Measurements from ENCODE around the gene ANGPTL2.
A peak's percentile ranks its signal among the peaks of the same experiment; 100 is the strongest.

ANGPTL2 gene

DNA sequence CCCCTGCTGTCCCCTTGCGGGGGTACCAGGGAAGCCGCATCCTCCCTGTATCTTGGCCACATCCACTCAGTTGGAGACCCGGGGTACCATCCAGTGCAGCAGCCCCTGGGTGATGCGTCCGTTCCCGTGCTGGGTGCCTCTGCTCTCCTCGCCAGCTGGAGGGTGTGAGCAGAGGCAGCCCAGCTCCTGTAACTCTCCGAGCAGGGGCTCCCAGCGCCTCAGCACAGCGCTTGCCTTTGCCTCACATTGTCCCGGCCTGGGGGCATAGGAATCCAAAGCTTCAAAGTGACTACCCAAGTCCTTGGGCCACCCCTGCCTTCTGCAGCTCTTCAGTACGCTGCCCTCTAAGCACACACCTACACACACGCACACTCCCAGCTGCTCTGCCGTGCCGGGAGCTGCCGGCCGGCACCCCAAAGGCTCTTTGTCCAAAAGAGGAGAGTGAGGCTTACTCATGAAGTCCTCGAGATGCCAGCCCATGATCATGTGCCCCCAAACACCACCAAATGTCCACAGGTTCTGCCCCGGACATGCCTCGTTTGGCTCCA is 733 bp downstream of the ANGPTL2 start:
- no peak for DNase-seq (ENCODE audit: low read depth)
- TF ChIP-seq, protein P1, sequence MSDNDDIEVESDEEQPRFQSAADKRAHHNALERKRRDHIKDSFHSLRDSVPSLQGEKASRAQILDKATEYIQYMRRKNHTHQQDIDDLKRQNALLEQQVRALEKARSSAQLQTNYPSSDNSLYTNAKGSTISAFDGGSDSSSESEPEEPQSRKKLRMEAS (IDR thresholded peaks at IDR 0.05; ENCODE audit: low read depth, low read length) = no peak
- TF ChIP-seq POLR2A (IDR thresholded peaks at IDR 0.05; ENCODE audit: extremely low read depth, insufficient read length) (no peak), MYC (IDR thresholded peaks at IDR 0.05; ENCODE audit: low read depth, low read length) (no peak)
- TF ChIP-seq, protein P2, sequence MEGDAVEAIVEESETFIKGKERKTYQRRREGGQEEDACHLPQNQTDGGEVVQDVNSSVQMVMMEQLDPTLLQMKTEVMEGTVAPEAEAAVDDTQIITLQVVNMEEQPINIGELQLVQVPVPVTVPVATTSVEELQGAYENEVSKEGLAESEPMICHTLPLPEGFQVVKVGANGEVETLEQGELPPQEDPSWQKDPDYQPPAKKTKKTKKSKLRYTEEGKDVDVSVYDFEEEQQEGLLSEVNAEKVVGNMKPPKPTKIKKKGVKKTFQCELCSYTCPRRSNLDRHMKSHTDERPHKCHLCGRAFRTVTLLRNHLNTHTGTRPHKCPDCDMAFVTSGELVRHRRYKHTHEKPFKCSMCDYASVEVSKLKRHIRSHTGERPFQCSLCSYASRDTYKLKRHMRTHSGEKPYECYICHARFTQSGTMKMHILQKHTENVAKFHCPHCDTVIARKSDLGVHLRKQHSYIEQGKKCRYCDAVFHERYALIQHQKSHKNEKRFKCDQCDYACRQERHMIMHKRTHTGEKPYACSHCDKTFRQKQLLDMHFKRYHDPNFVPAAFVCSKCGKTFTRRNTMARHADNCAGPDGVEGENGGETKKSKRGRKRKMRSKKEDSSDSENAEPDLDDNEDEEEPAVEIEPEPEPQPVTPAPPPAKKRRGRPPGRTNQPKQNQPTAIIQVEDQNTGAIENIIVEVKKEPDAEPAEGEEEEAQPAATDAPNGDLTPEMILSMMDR (IDR thresholded peaks at IDR 0.05; ENCODE audit: low read depth, low read length) = no peak
- H3K4me3 ChIP-seq (ENCODE audit: low read depth, low read length) = no peak overlapping the region

DNA sequence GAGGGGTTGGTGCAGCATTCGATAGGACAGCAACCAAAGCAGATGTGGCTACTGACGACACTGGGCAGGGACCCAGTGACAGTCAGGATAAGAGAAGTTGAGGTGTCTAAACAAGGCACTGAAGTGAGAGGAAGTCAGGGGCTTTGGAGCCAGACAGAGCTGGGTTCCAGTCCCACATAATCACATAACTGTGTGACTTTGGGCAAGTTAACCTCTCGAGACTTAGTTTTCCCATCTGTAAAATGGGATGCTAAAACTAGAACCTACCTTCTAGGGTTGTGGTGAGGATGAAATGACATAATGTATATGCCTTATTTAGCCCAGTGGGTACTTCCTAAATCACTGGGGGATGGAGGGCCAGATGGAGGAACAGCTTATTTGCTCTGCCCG is 3.1 kb downstream of the ANGPTL2 start:
- DNase-seq (ENCODE audit: low read depth) = no peak
- TF ChIP-seq MYC (IDR thresholded peaks at IDR 0.05; ENCODE audit: low read depth, low read length) (no peak), POLR2A (IDR thresholded peaks at IDR 0.05; ENCODE audit: extremely low read depth, insufficient read length) (no peak)
- TF ChIP-seq, protein P2 (IDR thresholded peaks at IDR 0.05; ENCODE audit: low read depth, low read length) = no peak
- TF ChIP-seq, protein P1 (IDR thresholded peaks at IDR 0.05; ENCODE audit: low read depth, low read length) = no peak
- no peak overlapping the region for H3K4me3 ChIP-seq (ENCODE audit: low read depth, low read length)

DNA sequence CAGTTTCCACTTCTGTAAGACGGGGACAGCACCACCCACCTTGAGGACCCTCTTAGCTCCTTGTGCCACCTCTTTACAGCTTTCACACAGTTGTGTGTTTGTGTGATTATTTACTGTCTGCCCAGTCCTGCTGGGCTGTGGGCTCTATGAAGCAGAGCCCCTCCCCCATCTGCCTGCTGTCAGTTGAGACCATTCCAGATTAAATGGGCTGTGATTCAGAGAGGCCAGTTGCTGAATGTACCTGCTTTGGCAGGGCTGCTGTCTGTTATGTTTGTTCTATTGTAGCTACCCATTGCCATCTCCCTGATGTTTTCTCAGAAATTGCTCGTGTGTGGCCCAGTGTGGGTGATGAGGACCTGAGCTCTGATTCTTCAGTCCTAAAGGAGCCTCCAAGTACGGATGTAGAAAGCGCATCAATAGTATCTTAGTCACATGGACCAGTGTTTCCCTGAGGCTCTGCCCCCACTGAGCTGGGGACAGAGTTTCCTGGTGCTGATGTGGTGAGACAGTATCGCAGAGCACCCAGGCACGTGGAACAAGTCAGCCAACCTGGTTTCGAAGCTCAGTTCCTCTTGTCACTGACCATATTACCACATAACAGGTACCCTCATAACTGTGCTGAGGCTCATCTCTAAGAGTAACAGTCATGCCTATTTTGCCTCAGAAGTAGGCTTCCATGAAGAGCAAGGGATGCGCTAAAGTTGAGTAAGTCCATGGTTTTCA is 3.7 kb downstream of the ANGPTL2 start:
- TF ChIP-seq, protein P2 (IDR thresholded peaks at IDR 0.05; ENCODE audit: low read depth, low read length) = no peak
- TF ChIP-seq POLR2A (IDR thresholded peaks at IDR 0.05; ENCODE audit: extremely low read depth, insufficient read length) = no peak
- no peak for TF ChIP-seq MYC (IDR thresholded peaks at IDR 0.05; ENCODE audit: low read depth, low read length)
- TF ChIP-seq, protein P1 (IDR thresholded peaks at IDR 0.05; ENCODE audit: low read depth, low read length) = no peak
- no peak for DNase-seq (ENCODE audit: low read depth)
- H3K4me3 ChIP-seq (ENCODE audit: low read depth, low read length) = no peak overlapping the region

DNA sequence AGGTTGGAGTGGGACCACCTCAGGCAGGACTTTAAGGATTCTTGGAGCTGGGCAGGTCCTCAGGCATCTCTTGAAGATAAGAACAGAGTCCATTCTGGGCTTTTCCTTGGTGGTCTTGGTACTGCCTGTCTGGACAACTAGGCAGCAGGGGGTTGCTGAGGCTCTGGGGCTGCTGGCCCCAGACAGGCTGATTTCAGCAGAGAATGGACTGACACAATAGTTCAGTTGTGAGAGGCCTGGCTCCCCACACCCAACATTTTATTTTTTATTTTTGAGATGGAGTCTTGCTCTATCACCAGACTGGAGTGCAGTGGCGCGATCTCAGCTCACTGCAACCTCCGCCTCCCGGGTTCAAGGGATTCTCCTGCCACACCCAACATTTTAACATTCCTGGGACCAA is 4.6 kb downstream of the ANGPTL2 start:
- no peak overlapping the region for H3K4me3 ChIP-seq (ENCODE audit: low read depth, low read length)
- no peak for DNase-seq (ENCODE audit: low read depth)
- TF ChIP-seq POLR2A (IDR thresholded peaks at IDR 0.05; ENCODE audit: extremely low read depth, insufficient read length) (no peak), MYC (IDR thresholded peaks at IDR 0.05; ENCODE audit: low read depth, low read length) (no peak)
- TF ChIP-seq, protein P1 (IDR thresholded peaks at IDR 0.05; ENCODE audit: low read depth, low read length) = no peak
- TF ChIP-seq, protein P2 (IDR thresholded peaks at IDR 0.05; ENCODE audit: low read depth, low read length) = no peak

DNA sequence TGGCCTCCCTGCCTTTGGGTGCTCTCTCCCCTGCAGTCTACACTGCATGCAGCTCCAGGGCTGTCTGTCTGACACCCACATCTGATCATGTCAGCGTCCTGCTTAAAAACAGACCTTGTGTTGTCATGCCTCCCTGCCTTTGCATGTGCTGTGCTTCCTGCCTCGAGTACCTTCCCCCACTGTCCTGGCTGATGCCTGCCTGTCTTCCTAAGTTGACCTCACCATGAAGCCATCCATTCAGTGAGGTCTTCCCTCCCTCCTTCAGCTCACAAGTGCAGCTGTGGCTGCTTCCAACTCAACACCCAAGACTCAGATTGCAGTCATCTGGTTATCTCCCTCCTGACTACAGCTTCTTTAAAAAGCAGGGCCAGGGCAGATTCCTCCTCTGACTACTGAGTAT is 5.5 kb downstream of the ANGPTL2 start:
- TF ChIP-seq, protein P2 (IDR thresholded peaks at IDR 0.05; ENCODE audit: low read depth, low read length) = no peak
- no peak for TF ChIP-seq POLR2A (IDR thresholded peaks at IDR 0.05; ENCODE audit: extremely low read depth, insufficient read length)
- TF ChIP-seq, protein P1 (IDR thresholded peaks at IDR 0.05; ENCODE audit: low read depth, low read length) = peak; percentile 30; the same call in 1 of the 2 replicates
- no peak for TF ChIP-seq MYC (IDR thresholded peaks at IDR 0.05; ENCODE audit: low read depth, low read length)
- DNase-seq (ENCODE audit: low read depth) = peak; percentile 56
- no peak overlapping the region for H3K4me3 ChIP-seq (ENCODE audit: low read depth, low read length)

Data from NB4 (cell line).